Measurements from ENCODE around the gene GPR142. TPM values are rescaled to one million over a fixed set of nuclear protein-coding genes. Genes with fewer than 3 reads are reported as not detected.

The GPR142 gene
- not detected in 2 replicates for total RNA-seq (2012; rRNA removed)

GRCh38 chr17:74367206-74367605 is at the start of gene GPR142:
GPR142 (plus strand) TSS chr17:74367506; CDS start chr17:74369541, 2,035 bp downstream.
- Histone ChIP-seq H3K36me3 (ENCODE audit: insufficient read depth, low read length) (no peaks in the 10 kb centered on the region), H3K4me3 (ENCODE audit: low read length) (no peak within 1 kb of the TSS), H3K27me3 (ENCODE audit: control insufficient read depth, insufficient read depth, low read length) (peaks cover 4% of the 10 kb centered on the region), H3K4me1 (ENCODE audit: control insufficient read depth, insufficient read depth, low read length) (no peaks in the 10 kb centered on the region), H3K9ac (ENCODE audit: low read depth, low read length) (no peak within 1 kb of the TSS), H3K9me3 (replicated peaks; ENCODE audit: low read length) (no peaks in the 10 kb centered on the region), H3K4me2 (ENCODE audit: low read length) (no peak within 1 kb of the TSS)

- H3K9me3 ChIP-seq (replicated peaks; ENCODE audit: low read length): peaks cover 14% of the 10 kb centered on the region
- H3K4me1 ChIP-seq (ENCODE audit: control insufficient read depth, insufficient read depth, low read length): no peaks in the 10 kb centered on the region
- no peak overlapping the region for H3K4me3 ChIP-seq (ENCODE audit: low read length)
- no peaks in the 10 kb centered on the region for H3K27me3 ChIP-seq (ENCODE audit: control insufficient read depth, insufficient read depth, low read length)
- no peak overlapping the region for H3K9ac ChIP-seq (ENCODE audit: low read depth, low read length)
- H3K4me2 ChIP-seq (ENCODE audit: low read length): no peak overlapping the region
- H3K36me3 ChIP-seq (ENCODE audit: insufficient read depth, low read length): no peaks in the 10 kb centered on the region
Observed at GRCh38 chr17:74318391-74318790, 48.9 kb upstream of the GPR142 start.

DNA sequence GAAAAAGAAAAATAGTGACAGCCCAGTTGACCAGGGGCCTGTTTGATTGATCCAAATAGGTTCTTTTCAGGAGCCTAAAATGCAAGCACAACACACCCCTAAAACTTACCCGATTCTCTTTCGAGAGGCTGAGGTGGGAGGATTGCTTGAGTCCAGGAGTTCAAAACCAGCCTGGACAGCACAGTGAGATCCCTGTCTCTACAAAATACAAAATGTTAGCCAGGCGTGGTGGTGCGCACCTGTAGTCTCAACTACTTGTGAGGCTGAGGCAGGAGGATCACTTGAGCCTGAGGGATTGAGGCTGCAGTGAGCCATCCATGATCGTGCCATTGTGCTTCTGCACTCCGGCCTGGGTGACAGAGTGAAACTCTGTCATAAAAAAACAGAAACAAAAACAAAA is 42.8 kb upstream of the GPR142 start:
- H3K4me3 ChIP-seq (ENCODE audit: low read length): no peak overlapping the region
- no peak overlapping the region for H3K4me2 ChIP-seq (ENCODE audit: low read length)
- H3K36me3 ChIP-seq (ENCODE audit: insufficient read depth, low read length): no peaks in the 10 kb centered on the region
- H3K27me3 ChIP-seq (ENCODE audit: control insufficient read depth, insufficient read depth, low read length): peaks cover 16% of the 10 kb centered on the region
- H3K9me3 ChIP-seq (replicated peaks; ENCODE audit: low read length): no peaks in the 10 kb centered on the region
- H3K9ac ChIP-seq (ENCODE audit: low read depth, low read length): no peak overlapping the region
- no peaks in the 10 kb centered on the region for H3K4me1 ChIP-seq (ENCODE audit: control insufficient read depth, insufficient read depth, low read length)

GRCh38 chr17:74325376-74325742 is 41.9 kb upstream of the GPR142 start:
- Histone ChIP-seq H3K4me2 (ENCODE audit: low read length) (no peak overlapping the region), H3K9ac (ENCODE audit: low read depth, low read length) (no peak overlapping the region), H3K4me3 (ENCODE audit: low read length) (no peak overlapping the region), H3K9me3 (replicated peaks; ENCODE audit: low read length) (no peaks in the 10 kb centered on the region), H3K27me3 (ENCODE audit: control insufficient read depth, insufficient read depth, low read length) (peaks cover 16% of the 10 kb centered on the region), H3K4me1 (ENCODE audit: control insufficient read depth, insufficient read depth, low read length) (no peaks in the 10 kb centered on the region), H3K36me3 (ENCODE audit: insufficient read depth, low read length) (no peaks in the 10 kb centered on the region)

DNA sequence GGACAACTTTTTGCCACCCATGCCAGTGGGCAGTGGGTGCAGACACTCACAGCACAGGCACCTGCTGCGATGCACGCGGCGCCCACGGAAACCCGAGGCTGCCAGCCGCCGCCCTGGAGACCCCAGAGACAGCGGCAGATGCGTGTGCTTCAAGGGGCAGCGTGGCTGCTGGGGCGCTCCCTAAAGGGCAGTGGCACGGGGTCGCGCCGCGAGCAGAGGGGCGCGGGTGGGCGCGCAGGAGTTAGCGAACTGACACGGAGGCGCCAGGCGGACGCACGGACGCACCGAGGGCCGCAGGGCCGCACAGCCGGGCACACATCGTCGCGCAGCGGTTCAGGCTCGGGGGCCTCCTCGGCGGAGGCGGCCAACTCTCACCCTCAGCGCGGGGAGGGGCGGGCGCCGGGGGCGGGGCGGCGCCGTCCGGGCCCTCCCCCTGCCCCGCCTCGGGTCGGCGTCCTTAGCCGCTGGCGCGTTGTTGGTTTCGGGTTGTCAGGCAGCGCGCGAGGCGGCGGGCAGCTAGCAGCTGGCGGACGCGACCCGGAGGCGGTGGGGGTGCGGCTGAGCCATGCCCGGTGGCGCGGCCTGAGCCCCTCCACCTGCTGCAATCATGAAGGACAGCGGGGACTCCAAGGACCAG is 41.4 kb upstream of the GPR142 start, which contains the start of gene KIF19:
Gene KIF19, plus strand, starts transcription at position 484 of the 637 bp plus-strand sequence. Its CDS starts 124 bp downstream, at position 608.
- Histone ChIP-seq H3K4me3 (ENCODE audit: low read length) (no peak within 1 kb of the TSS), H3K27me3 (ENCODE audit: control insufficient read depth, insufficient read depth, low read length) (peaks cover 16% of the 10 kb centered on the region), H3K4me1 (ENCODE audit: control insufficient read depth, insufficient read depth, low read length) (no peaks in the 10 kb centered on the region), H3K9ac (ENCODE audit: low read depth, low read length) (no peak within 1 kb of the TSS), H3K36me3 (ENCODE audit: insufficient read depth, low read length) (no peaks in the 10 kb centered on the region), H3K4me2 (ENCODE audit: low read length) (peak within 1 kb of the TSS; percentile 29), H3K9me3 (replicated peaks; ENCODE audit: low read length) (no peaks in the 10 kb centered on the region)

- H3K9ac ChIP-seq (ENCODE audit: low read depth, low read length): no peak overlapping the region
Observed at GRCh38 chr17:74326506-74326905, 40.8 kb upstream of the GPR142 start.

GRCh38 chr17:74328487-74328886 is 38.8 kb upstream of the GPR142 start:
- Histone ChIP-seq H3K9ac (ENCODE audit: low read depth, low read length) (no peak overlapping the region), H3K9me3 (replicated peaks; ENCODE audit: low read length) (no peaks in the 10 kb centered on the region), H3K36me3 (ENCODE audit: insufficient read depth, low read length) (no peaks in the 10 kb centered on the region), H3K4me2 (ENCODE audit: low read length) (no peak overlapping the region), H3K27me3 (ENCODE audit: control insufficient read depth, insufficient read depth, low read length) (peaks cover 16% of the 10 kb centered on the region), H3K4me1 (ENCODE audit: control insufficient read depth, insufficient read depth, low read length) (no peaks in the 10 kb centered on the region), H3K4me3 (ENCODE audit: low read length) (no peak overlapping the region)

More at GRCh38 chr17:74326506-74326905, 40.8 kb upstream of the GPR142 start:
- H3K4me2 ChIP-seq (ENCODE audit: low read length): peak overlapping the region; percentile 29
- H3K36me3 ChIP-seq (ENCODE audit: insufficient read depth, low read length): no peaks in the 10 kb centered on the region
- H3K4me3 ChIP-seq (ENCODE audit: low read length): no peak overlapping the region
- H3K9me3 ChIP-seq (replicated peaks; ENCODE audit: low read length): no peaks in the 10 kb centered on the region
- peaks cover 16% of the 10 kb centered on the region for H3K27me3 ChIP-seq (ENCODE audit: control insufficient read depth, insufficient read depth, low read length)
- no peaks in the 10 kb centered on the region for H3K4me1 ChIP-seq (ENCODE audit: control insufficient read depth, insufficient read depth, low read length)

DNA sequence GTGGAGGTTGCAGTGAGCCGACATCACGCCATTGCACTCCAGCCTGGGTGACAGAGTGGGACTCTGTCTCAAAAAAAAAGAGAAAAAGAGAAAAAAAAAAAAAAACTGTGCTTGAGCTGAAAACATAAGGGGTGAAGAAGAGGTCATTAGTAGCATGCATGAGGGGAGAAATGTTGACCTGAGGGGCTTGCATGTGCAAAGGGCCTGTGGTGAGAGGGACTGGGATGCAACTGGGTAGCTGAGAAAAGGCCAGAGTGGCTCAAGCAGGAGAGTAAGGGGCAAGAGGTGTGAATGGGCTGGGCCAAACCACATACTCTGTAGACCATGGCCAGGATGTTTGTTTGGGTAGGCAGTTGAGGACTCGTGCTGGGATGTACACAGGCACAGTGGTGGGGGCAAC is 37.9 kb upstream of the GPR142 start:
- Histone ChIP-seq H3K36me3 (ENCODE audit: insufficient read depth, low read length) (no peaks in the 10 kb centered on the region), H3K4me1 (ENCODE audit: control insufficient read depth, insufficient read depth, low read length) (no peaks in the 10 kb centered on the region), H3K9ac (ENCODE audit: low read depth, low read length) (no peak overlapping the region), H3K9me3 (replicated peaks; ENCODE audit: low read length) (no peaks in the 10 kb centered on the region), H3K4me3 (ENCODE audit: low read length) (no peak overlapping the region), H3K4me2 (ENCODE audit: low read length) (no peak overlapping the region), H3K27me3 (ENCODE audit: control insufficient read depth, insufficient read depth, low read length) (peaks cover 16% of the 10 kb centered on the region)

DNA sequence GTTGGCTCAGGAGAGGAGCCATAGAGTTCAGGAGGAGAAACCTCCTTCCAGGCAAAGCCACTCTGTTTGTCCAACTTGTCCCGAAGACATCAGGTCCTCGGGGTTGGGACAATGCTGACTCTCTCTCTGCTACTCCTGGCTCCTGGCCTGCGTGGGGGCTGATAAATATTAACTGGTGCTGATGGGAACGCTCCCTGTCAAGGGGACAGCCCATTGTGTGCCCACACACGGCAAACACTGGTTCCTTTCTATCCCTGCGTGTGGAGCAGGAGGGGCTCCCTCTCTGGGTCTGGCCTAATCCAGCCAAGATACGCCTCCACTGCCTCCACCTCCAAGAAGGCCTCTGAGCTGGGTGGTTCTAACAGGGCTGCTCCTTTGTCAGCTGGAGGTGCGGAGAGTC is 36.9 kb upstream of the GPR142 start:
- no peak overlapping the region for H3K4me2 ChIP-seq (ENCODE audit: low read length)
- no peaks in the 10 kb centered on the region for H3K4me1 ChIP-seq (ENCODE audit: control insufficient read depth, insufficient read depth, low read length)
- peaks cover 10% of the 10 kb centered on the region for H3K27me3 ChIP-seq (ENCODE audit: control insufficient read depth, insufficient read depth, low read length)
- no peak overlapping the region for H3K9ac ChIP-seq (ENCODE audit: low read depth, low read length)
- no peaks in the 10 kb centered on the region for H3K36me3 ChIP-seq (ENCODE audit: insufficient read depth, low read length)
- no peaks in the 10 kb centered on the region for H3K9me3 ChIP-seq (replicated peaks; ENCODE audit: low read length)
- H3K4me3 ChIP-seq (ENCODE audit: low read length): no peak overlapping the region

DNA sequence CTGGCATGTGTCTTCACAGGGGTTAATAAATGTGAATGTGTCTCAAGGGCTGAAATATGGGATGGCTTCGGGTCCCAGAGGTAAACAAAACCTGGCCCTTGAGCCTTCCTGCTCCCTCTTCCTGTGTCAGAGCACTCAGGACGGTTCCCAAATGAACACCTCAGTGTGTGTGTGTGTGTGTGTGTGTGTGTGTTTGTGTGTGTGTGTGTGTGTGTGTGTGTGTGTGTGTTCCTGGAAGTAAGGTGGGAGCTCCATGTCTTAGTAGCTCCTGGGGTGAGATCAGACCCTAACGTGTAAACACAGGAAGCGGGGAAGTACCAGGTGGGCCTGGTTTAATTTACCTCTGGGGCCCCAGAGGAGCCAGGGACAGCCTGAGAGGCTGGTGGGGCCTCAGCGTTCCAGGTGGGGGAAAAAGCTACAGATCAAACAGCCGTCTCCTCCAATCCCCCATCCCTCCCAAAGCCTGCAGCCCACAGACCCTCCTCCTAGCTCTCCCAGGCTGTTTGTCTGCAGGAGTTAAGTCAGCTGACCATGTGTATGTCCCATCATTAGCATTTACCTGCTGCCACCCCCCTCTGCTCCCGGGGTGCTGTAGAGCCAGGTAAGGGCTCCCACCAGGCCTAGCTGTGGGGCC is 35.2 kb upstream of the GPR142 start:
- Histone ChIP-seq H3K9me3 (replicated peaks; ENCODE audit: low read length) (no peaks in the 10 kb centered on the region), H3K36me3 (ENCODE audit: insufficient read depth, low read length) (no peaks in the 10 kb centered on the region), H3K4me3 (ENCODE audit: low read length) (no peak overlapping the region), H3K4me1 (ENCODE audit: control insufficient read depth, insufficient read depth, low read length) (no peaks in the 10 kb centered on the region), H3K27me3 (ENCODE audit: control insufficient read depth, insufficient read depth, low read length) (peaks cover under 1% of the 10 kb centered on the region), H3K4me2 (ENCODE audit: low read length) (no peak overlapping the region), H3K9ac (ENCODE audit: low read depth, low read length) (no peak overlapping the region)

- Histone ChIP-seq H3K27me3 (ENCODE audit: control insufficient read depth, insufficient read depth, low read length) (no peaks in the 10 kb centered on the region), H3K36me3 (ENCODE audit: insufficient read depth, low read length) (no peaks in the 10 kb centered on the region), H3K4me1 (ENCODE audit: control insufficient read depth, insufficient read depth, low read length) (no peaks in the 10 kb centered on the region)
Observed at GRCh38 chr17:74332763-74333283, 34.5 kb upstream of the GPR142 start.

More at GRCh38 chr17:74332763-74333283, 34.5 kb upstream of the GPR142 start:
- Histone ChIP-seq H3K4me3 (ENCODE audit: low read length) (no peak overlapping the region), H3K9ac (ENCODE audit: low read depth, low read length) (no peak overlapping the region), H3K9me3 (replicated peaks; ENCODE audit: low read length) (no peaks in the 10 kb centered on the region), H3K4me2 (ENCODE audit: low read length) (no peak overlapping the region)
